ENCODE data around the gene HOXA11. TPM values are rescaled to one million over a fixed set of nuclear protein-coding genes. Genes with fewer than 3 reads are reported as not detected.

The HOXA11 gene
- total and polyA plus RNA-seq, 2 of the 4 experiments (the other 2 are of a cell fraction) = 0.05 TPM; not detected in 1

GRCh38 chr7:27147199-27148030 is 37.6 kb downstream of the HOXA11 start, which contains the start of gene HOXA6:
Gene HOXA6, minus strand, starts transcription at chr7:27147774. Its CDS starts 25 bp downstream, at chr7:27147749.
- BruUV-seq (replicated peaks) = no TSS peak
- no peaks in the 10 kb centered on the region for H3K27me3 ChIP-seq (ENCODE audit: control insufficient read depth, insufficient read depth, low read length)
- ChIA-PET POLR2A (ENCODE audit: unreplicated experiment) (no interaction called here), CTCF (no interaction called here)
- no peaks in the 10 kb centered on the region for H3K9me3 ChIP-seq (ENCODE audit: control insufficient read depth, insufficient read depth, low read length)
- H3K4me1 ChIP-seq (ENCODE audit: control insufficient read depth, insufficient read depth, low read length) = peaks cover 13% of the 10 kb centered on the region
- H3K9ac ChIP-seq (ENCODE audit: low read depth, low read length) = peak within 1 kb of the TSS; percentile 75
- peak within 1 kb of the TSS; percentile 84 for H4K91ac ChIP-seq (ENCODE audit: insufficient read depth, low read depth, low read length)
- no peaks in the 10 kb centered on the region; the same call in 1 of the 2 replicates for H3K36me3 ChIP-seq (ENCODE audit: control insufficient read depth, insufficient read depth, low read length)
- peak within 1 kb of the TSS; percentile 33; the same call in 1 of the 2 replicates for H2BK20ac ChIP-seq (ENCODE audit: low read depth, low read length)
- H2BK120ac ChIP-seq (ENCODE audit: low read depth, low read length) = peak within 1 kb of the TSS; percentile 56
- peak within 1 kb of the TSS; percentile 84 for H3K4ac ChIP-seq (ENCODE audit: low read depth, low read length)
- DNase-seq (peak; percentile 67), ATAC-seq (ENCODE audit: low read depth) (no peak)
- H2BK5ac ChIP-seq (ENCODE audit: low read depth, low read length, poor library complexity, severe bottlenecking) = peak within 1 kb of the TSS; percentile 64
- in situ Hi-C loops (cut with MboI; ENCODE audit: low sequenced_read_pairs) = loop anchor here (10.0 kb wide), 1 partner anchor 953 kb away; no protein-coding TSS in a partner anchor
- peak within 1 kb of the TSS; percentile 10 for H2AK9ac ChIP-seq (replicated peaks; ENCODE audit: low read depth, low read length, poor library complexity)
- 19% methylated on average over 12 of the region's 63 CpGs; no CpG with 5 or more reads in 1 of the 2 experiments for WGBS, 2 experiments (ENCODE audit: extremely low coverage in 2 of 2, insufficient read length in 1 of 2)
- peaks cover 9 to 27% of the 10 kb centered on the region in 2 experiments; a peak in 3 of 4 replicates for H3K79me1 ChIP-seq (ENCODE audit: low read depth in 1 of 2, low read length in 2 of 2)
- H3K14ac ChIP-seq (replicated peaks; ENCODE audit: low read depth, low read length) = peak within 1 kb of the TSS; percentile 86
- dilution Hi-C loops (cut with HindIII; ENCODE audit: low sequenced_read_pairs, unreplicated experiment) = no loop called here
- peak within 1 kb of the TSS; percentile 55 for H3K18ac ChIP-seq (ENCODE audit: low read depth, low read length)
- intact Hi-C loops (cut with micrococcal nuclease) = loop anchor here (5.0 kb wide), 1 partner anchor 1055 kb away; no protein-coding TSS in a partner anchor
- H2AK5ac ChIP-seq (ENCODE audit: low read depth, low read length) = peak within 1 kb of the TSS; percentile 79
- H3K4me2 ChIP-seq (ENCODE audit: low read depth, low read length) = peak within 1 kb of the TSS; percentile 84
- peak within 1 kb of the TSS; percentile 53; the same call in 2 of the 3 replicates for H2BK15ac ChIP-seq (ENCODE audit: low read depth, low read length)
- H4K5ac ChIP-seq (ENCODE audit: low read depth, low read length) = peak within 1 kb of the TSS; percentile 78
- H3K9me1 ChIP-seq (ENCODE audit: insufficient read depth, low read length) = no peaks in the 10 kb centered on the region
- 0 out of 2 replicates have a peak within 1 kb of the TSS, but pooled peaks have one; percentile 13 for H3K56ac ChIP-seq (ENCODE audit: extremely low read depth, insufficient read depth, low read length)
- TF ChIP-seq ELK1 (IDR thresholded peaks at IDR 0.05; ENCODE audit: borderline replicate concordance, low read depth, low read length) (no peak), USF2 (IDR thresholded peaks at IDR 0.05; ENCODE audit: low read depth, low read length) (peak; percentile 85)
- peak within 1 kb of the TSS; percentile 82 to 84 for H4K8ac ChIP-seq (ENCODE audit: low read depth in 2 of 2, low read length in 2 of 2)
- H3K27ac ChIP-seq (ENCODE audit: insufficient read depth, low read length) = peak within 1 kb of the TSS; percentile 96
- H2AFZ ChIP-seq (replicated peaks; ENCODE audit: low read length, poor library complexity) = peak within 1 kb of the TSS; percentile 90
- peak within 1 kb of the TSS; percentile 96 for H3K23ac ChIP-seq (ENCODE audit: low read depth, low read length)
- H4K20me1 ChIP-seq (ENCODE audit: insufficient read depth, low read length) = no peaks in the 10 kb centered on the region
- peak within 1 kb of the TSS; percentile 38 for H3K4me3 ChIP-seq (ENCODE audit: insufficient read depth, low read depth, low read length)

Measured in IMR-90 (cell line).